WTC11 (cell line): Measurements from ENCODE around the gene CRACR2B. TPM values are rescaled to one million over a fixed set of nuclear protein-coding genes. Genes with fewer than 3 reads are reported as not detected.

Source experiments
- ATAC-seq: fragments of 200-7000 bp; cut with Tn5 transposase; 2 replicates; pipeline ENCODE4 v1.10.0; 2021; ENCODE audit warnings: mild to moderate bottlenecking, moderate library complexity
- CTCF ChIA-PET: fragments of 300-600 bp; sonication (Branson Sonifier 250); formaldehyde crosslinking; loops from one replicate; lab custom pipeline; 2021; ENCODE audit warnings: antibody characterized with exemption; lab: Charles Lee
- POLR2A ChIA-PET: fragments of 350-600 bp; sonication (Branson Sonifier 250); formaldehyde crosslinking; loops from one replicate; lab custom pipeline; 2021; ENCODE audit warnings: antibody characterized with exemption; lab: Charles Lee
- DNase-seq: peaks from one replicate; pipeline ENCODE4 v3.0.0; 2021; ENCODE audit warnings: low spot score
- H3K27ac Mint-ChIP-seq: 2 replicates; pipeline ENCODE4 v1.8.0; 2021; ENCODE audit warnings: mixed read lengths
- H3K27me3 Mint-ChIP-seq: 2 replicates; pipeline ENCODE4 v1.8.0; 2021; ENCODE audit warnings: low read depth, mild to moderate bottlenecking, moderate library complexity, mixed read lengths
- H3K36me3 Mint-ChIP-seq: 2 replicates; pipeline ENCODE4 v1.8.0; 2021; ENCODE audit warnings: mixed read lengths
- H3K4me1 Mint-ChIP-seq: 2 replicates; pipeline ENCODE4 v1.8.0; 2022; ENCODE audit warnings: mixed read lengths
- H3K4me3 Mint-ChIP-seq: 2 replicates; pipeline ENCODE4 v1.8.0; 2021; ENCODE audit warnings: mild to moderate bottlenecking, moderate library complexity, mixed read lengths
- H3K9me3 Mint-ChIP-seq: 2 replicates; pipeline ENCODE4 v1.8.0; 2021; ENCODE audit warnings: mixed read lengths
- ATF1 ChIP-seq: sonication (generic); formaldehyde crosslinking; IDR thresholded peaks from 2 replicates; pipeline ENCODE4 v1.8.1; 2023; ENCODE audit warnings: mild to moderate bottlenecking, moderate library complexity, missing genetic modification reagents
- CDX4 ChIP-seq: fragments of 250-450 bp; sonication (Bioruptor Pico); IDR thresholded peaks from 2 replicates; pipeline ENCODE4 v1.9.0; 2021; ENCODE audit warnings: moderate library complexity, mild to moderate bottlenecking, inconsistent platforms, borderline replicate concordance
- ERG ChIP-seq: fragments of 250-450 bp; sonication (Bioruptor Pico); IDR thresholded peaks from 2 replicates; pipeline ENCODE4 v1.8.0; 2021; ENCODE audit warnings: mild to moderate bottlenecking
- FOXJ3 ChIP-seq: sonication (generic); formaldehyde crosslinking; IDR thresholded peaks from 2 replicates; pipeline ENCODE4 v1.9.0; 2021; ENCODE audit warnings: missing genetic modification reagents, mild to moderate bottlenecking, borderline replicate concordance
- FOXP4 ChIP-seq: sonication (generic); formaldehyde crosslinking; IDR thresholded peaks from 2 replicates; pipeline ENCODE4 v1.8.0; 2022; ENCODE audit warnings: mild to moderate bottlenecking, missing genetic modification reagents
- GTF2I ChIP-seq: fragments of 250-450 bp; sonication (Bioruptor Pico); conservative IDR thresholded peaks from 2 replicates; pipeline ENCODE4 v1.4.0; 2021; ENCODE audit warnings: mild to moderate bottlenecking
- JUN ChIP-seq: sonication (generic); formaldehyde crosslinking; IDR thresholded peaks from 2 replicates; pipeline ENCODE4 v1.8.0; 2023; ENCODE audit warnings: mild to moderate bottlenecking, missing genetic modification reagents
- USF2 ChIP-seq: sonication (generic); formaldehyde crosslinking; IDR thresholded peaks from 2 replicates; pipeline ENCODE4 v1.8.1; 2023; ENCODE audit warnings: mild to moderate bottlenecking, missing genetic modification reagents, moderate library complexity
- ZNF138 ChIP-seq: sonication (generic); formaldehyde crosslinking; conservative IDR thresholded peaks from 2 replicates; pipeline ENCODE4 v1.8.1; 2022; ENCODE audit warnings: mild to moderate bottlenecking, moderate library complexity, missing genetic modification reagents
- ZNF396 ChIP-seq: fragments of 250-450 bp; sonication (Bioruptor Pico); IDR thresholded peaks from 2 replicates; pipeline ENCODE4 v1.8.0; 2021; ENCODE audit warnings: mild to moderate bottlenecking, moderate library complexity, borderline replicate concordance
- ZNF423 ChIP-seq: fragments of 250-450 bp; sonication (Bioruptor Pico); IDR thresholded peaks from 2 replicates; pipeline ENCODE4 v2.1.2; 2022; ENCODE audit warnings: mild to moderate bottlenecking, moderate library complexity
- total RNA-seq: library from RNA; stranded (reverse); gene quantifications from 3 replicates; pipeline ENCODE4 v1.2.3, GENCODE V29; 2021
- TF ChIP-seq, protein P1 (sequence below): sonication (generic); formaldehyde crosslinking; conservative IDR thresholded peaks from 2 replicates; pipeline ENCODE4 v1.8.1; 2023; ENCODE audit warnings: mild to moderate bottlenecking, low read depth, missing genetic modification reagents, moderate library complexity
- TF ChIP-seq, protein P2 (sequence below): sonication (generic); formaldehyde crosslinking; IDR thresholded peaks from 2 replicates; pipeline ENCODE4 v1.8.0; 2022; ENCODE audit warnings: mild to moderate bottlenecking, missing genetic modification reagents

The CRACR2B gene
- total RNA-seq, 1 experiment from 2014 or later, result 46.5 TPM

GRCh38 chr11:802018-802617, 25.6 kb upstream of the CRACR2B start:
- no peak for DNase-seq
- no peaks in the 10 kb centered on the region for H3K9me3 Mint-ChIP-seq
- no peak overlapping the region for H3K4me3 Mint-ChIP-seq
- 0 out of 2 replicates have a peak, but pooled peaks cover 11% of the 10 kb centered on the region for H3K4me1 Mint-ChIP-seq
- CTCF ChIA-PET, result interaction anchor here (0.7 to 1.1 kb wide), 2 partner anchors 37 to 39 kb away, joined by 3 read pairs; no protein-coding TSS in a partner anchor
- no peaks in the 10 kb centered on the region for H3K27me3 Mint-ChIP-seq
- TF ChIP-seq JUN (CRISPR knock-in tag) (no peak), ZNF138 (no peak), FOXP4 (CRISPR knock-in tag) (no peak), ZNF423 (CRISPR knock-in tag) (no peak), ATF1 (CRISPR knock-in tag) (no peak)
- TF ChIP-seq, protein P1, sequence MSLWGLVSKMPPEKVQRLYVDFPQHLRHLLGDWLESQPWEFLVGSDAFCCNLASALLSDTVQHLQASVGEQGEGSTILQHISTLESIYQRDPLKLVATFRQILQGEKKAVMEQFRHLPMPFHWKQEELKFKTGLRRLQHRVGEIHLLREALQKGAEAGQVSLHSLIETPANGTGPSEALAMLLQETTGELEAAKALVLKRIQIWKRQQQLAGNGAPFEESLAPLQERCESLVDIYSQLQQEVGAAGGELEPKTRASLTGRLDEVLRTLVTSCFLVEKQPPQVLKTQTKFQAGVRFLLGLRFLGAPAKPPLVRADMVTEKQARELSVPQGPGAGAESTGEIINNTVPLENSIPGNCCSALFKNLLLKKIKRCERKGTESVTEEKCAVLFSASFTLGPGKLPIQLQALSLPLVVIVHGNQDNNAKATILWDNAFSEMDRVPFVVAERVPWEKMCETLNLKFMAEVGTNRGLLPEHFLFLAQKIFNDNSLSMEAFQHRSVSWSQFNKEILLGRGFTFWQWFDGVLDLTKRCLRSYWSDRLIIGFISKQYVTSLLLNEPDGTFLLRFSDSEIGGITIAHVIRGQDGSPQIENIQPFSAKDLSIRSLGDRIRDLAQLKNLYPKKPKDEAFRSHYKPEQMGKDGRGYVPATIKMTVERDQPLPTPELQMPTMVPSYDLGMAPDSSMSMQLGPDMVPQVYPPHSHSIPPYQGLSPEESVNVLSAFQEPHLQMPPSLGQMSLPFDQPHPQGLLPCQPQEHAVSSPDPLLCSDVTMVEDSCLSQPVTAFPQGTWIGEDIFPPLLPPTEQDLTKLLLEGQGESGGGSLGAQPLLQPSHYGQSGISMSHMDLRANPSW (CRISPR knock-in tag), result no peak
- TF ChIP-seq, all 79 proteins: peak for 0
- H3K36me3 Mint-ChIP-seq, result no peaks in the 10 kb centered on the region
- ATAC-seq, result no peak
- POLR2A ChIA-PET, result no interaction called here
- no peak overlapping the region for H3K27ac Mint-ChIP-seq

DNA sequence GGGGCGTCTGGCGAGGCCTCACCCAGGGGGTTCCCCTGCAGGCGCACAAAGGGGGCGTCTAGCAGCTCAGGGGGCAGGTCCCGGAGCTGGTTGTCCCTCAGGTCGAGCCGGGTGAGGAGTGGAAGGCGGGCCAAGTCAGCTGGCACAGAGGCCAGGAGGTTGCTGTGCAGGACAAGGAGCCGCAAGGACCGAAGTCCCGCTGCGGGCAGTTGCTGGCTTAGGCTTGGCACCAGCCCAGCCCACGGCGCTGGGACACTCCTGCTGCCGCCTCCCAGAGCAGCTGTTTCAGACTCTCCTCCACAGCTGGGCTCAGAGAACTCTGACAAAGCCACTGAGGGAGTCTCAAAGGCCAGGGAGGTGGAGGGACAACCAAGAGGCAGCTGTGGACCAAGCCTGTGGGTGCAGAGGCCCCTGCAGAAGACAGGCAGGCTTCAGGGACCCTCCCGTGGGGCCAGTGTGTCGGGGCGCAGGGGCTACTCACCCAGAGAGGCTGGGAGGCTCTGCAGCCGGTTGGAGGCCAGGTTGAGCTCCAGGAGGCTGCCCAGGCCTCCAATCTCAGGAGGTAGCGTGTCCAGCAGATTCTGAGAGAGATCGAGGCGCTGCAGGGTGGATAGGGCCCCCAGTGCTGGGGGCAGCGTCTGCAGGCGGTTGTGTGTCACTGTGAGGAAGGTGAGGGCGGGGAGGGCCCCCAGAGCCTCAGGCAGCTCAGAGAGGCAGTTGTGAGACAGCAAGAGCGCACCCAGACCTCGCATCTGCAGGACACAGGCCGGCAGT, 24.8 kb upstream of the CRACR2B start:
- H3K4me3 Mint-ChIP-seq, result 0 out of 2 replicates have a peak overlapping the region, but pooled peaks have one; percentile 14
- TF ChIP-seq GTF2I (CRISPR knock-in tag), result no peak
- TF ChIP-seq USF2, result no peak
- no peak for TF ChIP-seq FOXJ3 (CRISPR knock-in tag)
- TF ChIP-seq CDX4 (CRISPR knock-in tag), result no peak
- TF ChIP-seq, protein P2, sequence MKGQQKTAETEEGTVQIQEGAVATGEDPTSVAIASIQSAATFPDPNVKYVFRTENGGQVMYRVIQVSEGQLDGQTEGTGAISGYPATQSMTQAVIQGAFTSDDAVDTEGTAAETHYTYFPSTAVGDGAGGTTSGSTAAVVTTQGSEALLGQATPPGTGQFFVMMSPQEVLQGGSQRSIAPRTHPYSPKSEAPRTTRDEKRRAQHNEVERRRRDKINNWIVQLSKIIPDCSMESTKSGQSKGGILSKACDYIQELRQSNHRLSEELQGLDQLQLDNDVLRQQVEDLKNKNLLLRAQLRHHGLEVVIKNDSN (CRISPR knock-in tag), result no peak
- no peak for TF ChIP-seq ZNF396
- TF ChIP-seq ERG (CRISPR knock-in tag), result no peak
- TF ChIP-seq, all 79 proteins: peak for 0
- Mint-ChIP-seq H3K9me3 (no peaks in the 10 kb centered on the region), H3K27me3 (no peaks in the 10 kb centered on the region), H3K4me1 (peaks cover 13% of the 10 kb centered on the region), H3K36me3 (no peaks in the 10 kb centered on the region), H3K27ac (no peak overlapping the region)
- ChIA-PET CTCF (interaction anchor here (0.7 to 1.1 kb wide), 3 partner anchors 12 to 38 kb away, joined by 3 read pairs; no protein-coding TSS in a partner anchor), POLR2A (no interaction called here)
- DNase-seq (no peak), ATAC-seq (no peak)
